Endothelial cell of umbilical vein (primary cell): ENCODE results near the gene KIF19. TPM values are rescaled to one million over a fixed set of nuclear protein-coding genes. Genes with fewer than 3 reads are reported as not detected.

Experiments used
- BruUV-seq: library from RNA; stranded (reverse); fragments of 400-500 nt; replicated peaks from 2 replicates; lab custom pipeline; 2021; lab: Mats Ljungman, UMichigan
- CTCF ChIA-PET: fragments of 300-600, 350-600 bp; sonication (Branson Sonifier 250); formaldehyde crosslinking; loops from one replicate; lab custom pipeline; 2021; ENCODE audit warnings: antibody characterized with exemption, inconsistent platforms; lab: Charles Lee
- POLR2A ChIA-PET: fragments of 300-600, 350-600 bp; sonication (Branson Sonifier 250); formaldehyde crosslinking; loops from one replicate; lab custom pipeline; 2021; ENCODE audit warnings: antibody characterized with exemption, inconsistent platforms; lab: Charles Lee
- DNase-seq: peaks from one replicate; pipeline ENCODE4 v3.0.0-alpha.2; 2011; ENCODE audit warnings: low read depth, low spot score
- FAIRE-seq: peaks from 2 replicates; lab custom pipeline; 2011; peaks lifted over from hg19 to GRCh38; lab: Jason Lieb, UNC
- H2AFZ ChIP-seq: 2 replicates; pipeline ENCODE4 v1.6.0; 2012; ENCODE audit warnings: low read depth, low read length, control low read depth, inconsistent platforms
- H3K27ac ChIP-seq: 2 replicates; pipeline ENCODE4 v1.5.1; 2011; ENCODE audit warnings: low read depth, mild to moderate bottlenecking, control low read depth, low read length, moderate library complexity; ENCODE audit not compliant: insufficient read depth
- H3K27me3 ChIP-seq, 2 experiments: 2 replicates each; pipeline versions ENCODE4 v1.6.0 to v1.6.1; 2011; ENCODE audit warnings: low read length in 2 of 2, mixed read lengths in 1 of 2; ENCODE audit not compliant: control insufficient read depth in 2 of 2, insufficient read depth in 2 of 2
- H3K36me3 ChIP-seq, 2 experiments: 2 replicates in 1 of 2; 3 replicates in 1 of 2; pipeline ENCODE4 v1.5.1; 2011; ENCODE audit warnings: low read length in 2 of 2, mild to moderate bottlenecking in 1 of 2, moderate library complexity in 1 of 2; ENCODE audit not compliant: control insufficient read depth in 2 of 2, insufficient read depth in 2 of 2; ENCODE audit errors: extremely low read depth in 1 of 2
- H3K4me1 ChIP-seq: 3 replicates; pipeline ENCODE4 v1.5.1; 2011; ENCODE audit warnings: mild to moderate bottlenecking, low read length; ENCODE audit not compliant: control insufficient read depth, insufficient read depth; ENCODE audit errors: extremely low read depth
- H3K4me2 ChIP-seq: 2 replicates; pipeline ENCODE4 v1.6.1; 2011; ENCODE audit warnings: low read length, control low read depth, mixed read lengths; ENCODE audit not compliant: insufficient read depth
- H3K4me3 ChIP-seq, 3 experiments: fragments of 200-600 bp in 1 of 3; sonication (generic), shearing (Covaris generic) in 1 of 3; replicated peaks in 1 of 3; 2 replicates each; pipeline ENCODE4 v1.5.1; 2011 to 2016; ENCODE audit warnings: control low read depth in 3 of 3, low read length in 3 of 3, mild to moderate bottlenecking in 2 of 3, inconsistent platforms in 1 of 3, low read depth in 1 of 3, moderate library complexity in 1 of 3; ENCODE audit not compliant: insufficient read depth in 1 of 3
- H3K79me2 ChIP-seq: 2 replicates; pipeline ENCODE4 v1.6.0; 2012; ENCODE audit warnings: low read length, inconsistent platforms; ENCODE audit not compliant: control insufficient read depth, insufficient read depth
- H3K9ac ChIP-seq: replicated peaks from 2 replicates; pipeline ENCODE3; 2011; ENCODE audit warnings: low read length, control low read depth; ENCODE audit not compliant: insufficient read depth; ENCODE audit errors: extremely low read depth
- H3K9me1 ChIP-seq: replicated peaks from 3 replicates; pipeline ENCODE4 v1.6.0; 2011; ENCODE audit warnings: mild to moderate bottlenecking, low read length; ENCODE audit not compliant: control insufficient read depth, insufficient read depth; ENCODE audit errors: extremely low read depth
- H3K9me3 ChIP-seq: replicated peaks from 2 replicates; pipeline ENCODE4 v1.5.1; 2012; ENCODE audit warnings: low read length, inconsistent platforms; ENCODE audit not compliant: control insufficient read depth, insufficient read depth
- H4K20me1 ChIP-seq: replicated peaks from 2 replicates; pipeline ENCODE3; 2011; ENCODE audit warnings: mild to moderate bottlenecking, low read length; ENCODE audit not compliant: control insufficient read depth, insufficient read depth; ENCODE audit errors: extremely low read depth
- CTCF ChIP-seq, 2 donors: IDR thresholded peaks; 1 replicate in 1 of 2; 2 replicates in 1 of 2; pipeline ENCODE4 v1.5.1; 2011; ENCODE audit warnings: low read length in 2 of 2, mild to moderate bottlenecking in 2 of 2, moderate library complexity in 2 of 2, control low read depth in 1 of 2, inconsistent platforms in 1 of 2, low read depth in 1 of 2; ENCODE audit not compliant: insufficient read depth in 1 of 2; ENCODE audit errors: extremely low read depth in 1 of 2
- EZH2 ChIP-seq: IDR thresholded peaks from 2 replicates; pipeline ENCODE4 v1.6.1; 2012; ENCODE audit warnings: borderline replicate concordance, low read depth, mild to moderate bottlenecking, moderate library complexity, low read length, inconsistent platforms; ENCODE audit not compliant: severe bottlenecking
- FOS ChIP-seq: IDR thresholded peaks from 2 replicates; pipeline ENCODE4 v1.6.1; 2011; ENCODE audit warnings: mild to moderate bottlenecking, low read length, moderate library complexity, borderline replicate concordance; ENCODE audit not compliant: insufficient read depth
- GATA2 ChIP-seq: IDR thresholded peaks from 2 replicates; pipeline ENCODE4 v1.7.0; 2011; ENCODE audit warnings: low read depth, mild to moderate bottlenecking, moderate library complexity, mixed read lengths, low read length; ENCODE audit not compliant: insufficient read length, insufficient read depth
- JUN ChIP-seq: IDR thresholded peaks from 2 replicates; pipeline ENCODE4 v1.6.1; 2011; ENCODE audit warnings: borderline replicate concordance, low read depth; ENCODE audit not compliant: insufficient read length, insufficient read depth
- MAX ChIP-seq: IDR thresholded peaks from 2 replicates; pipeline ENCODE4 v1.6.1; 2011; ENCODE audit not compliant: insufficient read depth, insufficient read length
- MYC ChIP-seq: IDR thresholded peaks from one replicate; pipeline ENCODE4 v1.6.1; 2011; ENCODE audit warnings: mild to moderate bottlenecking, low read depth, low read length
- POLR2A ChIP-seq: IDR thresholded peaks from 2 replicates; pipeline ENCODE4 v1.6.1; 2012; ENCODE audit warnings: low read depth, mild to moderate bottlenecking, control low read depth, low read length
- POLR2AphosphoS5 ChIP-seq: IDR thresholded peaks from 2 replicates; pipeline ENCODE4 v1.6.1; 2012; ENCODE audit warnings: low read depth, mild to moderate bottlenecking, control low read depth, low read length, moderate library complexity; ENCODE audit not compliant: insufficient read depth
- dilution Hi-C: fragments of 300-500 bp; cut with MboI; formaldehyde crosslinking; loops from one replicate; pipeline ENCODE4 v1.15.0; 2019; ENCODE audit warnings: low sequenced_read_pairs; ENCODE audit not compliant: extremely low pct_ligation_motif_present
- intact Hi-C: fragments of 100-400 bp; cut with micrococcal nuclease; formaldehyde crosslinking; loops from one replicate; pipeline ENCODE4 v1.10.0; 2022
- polyA plus RNA-seq, 4 experiments: library from polyadenylated mRNA; depleted of rRNA in 3 of 4; stranded (reverse) in 3 of 4; unstranded in 1 of 4; fragments of >200 nt; gene quantifications; 2 replicates each; pipeline versions ENCODE4 v1.2.1 to v1.2.3, GENCODE V29; 2011 to 2012; ENCODE audit warnings: missing spikeins in 1 of 4
- total RNA-seq: library from RNA; stranded (reverse); gene quantifications from 2 replicates; pipeline ENCODE4 v1.2.3, GENCODE V29; 2021

The KIF19 gene
- total and polyA plus RNA-seq, 2 donors (not counting 3 experiments of a cell fraction or from before 2014, with no cell fraction given): 0.10 to 0.84 TPM

GRCh38 chr17:74296548-74296936, 29.5 kb upstream of the KIF19 start:
- DNase-seq (peak; percentile 7), FAIRE-seq (peak; percentile 72)
- H3K9ac ChIP-seq: no peak overlapping the region
- TF ChIP-seq CTCF (IDR thresholded peaks at IDR 0.05; ENCODE audit: extremely low read depth in 1 of 2, insufficient read depth in 1 of 2, low read depth in 1 of 2, low read length in 2 of 2) (peak; percentile 10 to 44), JUN (no peak)
- no TSS peak for BruUV-seq
- no peak overlapping the region for H3K27ac ChIP-seq
- POLR2A ChIA-PET: no interaction called here
- H3K36me3 ChIP-seq: no peaks in the 10 kb centered on the region
- H3K79me2 ChIP-seq: no peaks in the 10 kb centered on the region
- no peak overlapping the region for H2AFZ ChIP-seq
- peaks cover 0 to 2% of the 10 kb centered on the region in 2 experiments for H3K27me3 ChIP-seq
- H3K9me1 ChIP-seq: no peaks in the 10 kb centered on the region
- no peaks in the 10 kb centered on the region for H3K4me1 ChIP-seq
- no peaks in the 10 kb centered on the region for H3K9me3 ChIP-seq
- CTCF ChIA-PET: interaction anchor here (0.6 to 2.4 kb wide), 10 partner anchors 12 to 1740 kb away, joined by 3 to 12 read pairs (median 4); partner anchors contain the start of gene TTYH2
- dilution Hi-C loops (no loop called here), intact Hi-C loops (loop anchor here (5.0 kb wide), 1 partner anchor 84 kb away; the partner anchor contains the start of gene TTYH2)
- H4K20me1 ChIP-seq: no peaks in the 10 kb centered on the region
- H3K4me3 ChIP-seq: no peak overlapping the region
- H3K4me2 ChIP-seq: no peak overlapping the region

GRCh38 chr17:74297941-74298340, 28.1 kb upstream of the KIF19 start:
- dilution Hi-C loops: no loop called here
- intact Hi-C loops: loop anchor here (5.0 kb wide), 1 partner anchor 86 kb away; the partner anchor contains the start of gene TTYH2

More at GRCh38 chr17:74297941-74298340, 28.1 kb upstream of the KIF19 start:
- ChIA-PET POLR2A (no interaction called here), CTCF (interaction anchor here (1.6 to 2.0 kb wide), 2 partner anchors 15 to 65 kb away, joined by 4 to 6 read pairs; no protein-coding TSS in a partner anchor)
- no peak overlapping the region for H3K27ac ChIP-seq
- no peaks in the 10 kb centered on the region for H4K20me1 ChIP-seq
- H3K4me2 ChIP-seq: no peak overlapping the region
- no peak for FAIRE-seq
- peaks cover 0 to 2% of the 10 kb centered on the region in 2 experiments for H3K27me3 ChIP-seq
- H3K9ac ChIP-seq: no peak overlapping the region
- TF ChIP-seq GATA2: no peak
- no peak for TF ChIP-seq POLR2AphosphoS5
- no peak for TF ChIP-seq EZH2
- no peak for TF ChIP-seq CTCF (IDR thresholded peaks at IDR 0.05; ENCODE audit: extremely low read depth in 1 of 2, insufficient read depth in 1 of 2, low read depth in 1 of 2, low read length in 2 of 2)
- no peak for TF ChIP-seq MAX
- TF ChIP-seq JUN: no peak
- TF ChIP-seq MYC: no peak
- no peak for TF ChIP-seq POLR2A
- no peak for TF ChIP-seq FOS
- no peaks in the 10 kb centered on the region for H3K79me2 ChIP-seq
- H3K4me1 ChIP-seq: no peaks in the 10 kb centered on the region
- no peak overlapping the region for H2AFZ ChIP-seq
- H3K36me3 ChIP-seq: no peaks in the 10 kb centered on the region
- no peak for DNase-seq
- no TSS peak for BruUV-seq
- no peaks in the 10 kb centered on the region for H3K9me3 ChIP-seq
- H3K4me3 ChIP-seq: no peak overlapping the region
- no peaks in the 10 kb centered on the region for H3K9me1 ChIP-seq
